ENCODE results near the gene MAP1B.

Gene MAP1B

DNA sequence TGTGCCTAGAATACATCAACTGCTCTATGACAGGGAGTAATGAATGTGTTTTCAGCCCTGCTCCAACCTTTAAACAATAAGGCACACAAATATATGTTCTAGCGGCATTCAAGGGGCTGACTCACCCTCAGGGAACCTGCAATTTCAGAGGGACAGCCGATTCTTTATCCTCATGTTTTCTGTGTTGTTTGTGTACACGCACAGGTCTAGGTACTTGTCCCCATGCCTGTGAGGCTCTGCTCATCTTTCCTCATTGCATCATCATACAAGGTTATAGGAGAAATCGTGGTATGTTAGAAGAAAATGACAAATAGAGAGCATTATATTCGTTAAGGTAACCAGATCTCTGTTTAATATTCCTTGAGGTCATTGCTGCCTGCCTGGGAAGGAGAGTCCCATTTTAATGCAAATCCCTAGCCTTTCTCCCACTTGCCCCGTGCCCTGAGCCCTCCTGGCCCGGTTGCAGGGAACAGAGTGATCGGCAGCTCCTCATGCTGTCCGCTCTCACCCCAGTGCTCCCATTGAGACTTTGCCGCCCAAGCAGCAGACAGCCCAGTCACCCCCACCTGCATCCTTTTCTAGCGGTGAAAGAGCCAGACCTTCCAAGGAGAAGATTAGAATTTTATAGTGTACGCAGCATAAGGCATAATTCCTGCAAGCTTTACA is 14.6 kb downstream of the MAP1B start:
- H2AFZ ChIP-seq (ENCODE audit: low read length) = no peak overlapping the region
- no peak overlapping the region for H3K27ac ChIP-seq (ENCODE audit: low read depth, low read length, poor library complexity, severe bottlenecking)
- no peaks in the 10 kb centered on the region for H3K9me2 ChIP-seq (ENCODE audit: low read depth, low read length)
- no peaks in the 10 kb centered on the region for H3K4me1 ChIP-seq (ENCODE audit: insufficient read depth, low read length, severe bottlenecking)
- TF ChIP-seq EZH2 (IDR thresholded peaks at IDR 0.05; ENCODE audit: borderline replicate concordance, low read length) (no peak), CTCF (IDR thresholded peaks at IDR 0.05; ENCODE audit: low read length) (no peak)
- H3K4me2 ChIP-seq (ENCODE audit: low read length) = no peak overlapping the region
- H3K9ac ChIP-seq (ENCODE audit: low read length) = no peak overlapping the region
- H3K27me3 ChIP-seq (ENCODE audit: insufficient read depth, low read length) = peaks cover 5% of the 10 kb centered on the region; the same call in 1 of the 2 replicates
- no peaks in the 10 kb centered on the region for H4K20me1 ChIP-seq (ENCODE audit: insufficient read depth, low read length)
- no peaks in the 10 kb centered on the region for H3K9me3 ChIP-seq (ENCODE audit: low read length)
- H3K79me2 ChIP-seq (ENCODE audit: insufficient read depth, low read length) = no peaks in the 10 kb centered on the region
- no peak overlapping the region for H3K4me3 ChIP-seq (ENCODE audit: low read depth, low read length, poor library complexity, severe bottlenecking)
- H3F3A ChIP-seq (ENCODE audit: insufficient read depth, low read length) = no peaks in the 10 kb centered on the region
- H3K36me3 ChIP-seq (ENCODE audit: insufficient read depth, low read length) = no peaks in the 10 kb centered on the region

DNA sequence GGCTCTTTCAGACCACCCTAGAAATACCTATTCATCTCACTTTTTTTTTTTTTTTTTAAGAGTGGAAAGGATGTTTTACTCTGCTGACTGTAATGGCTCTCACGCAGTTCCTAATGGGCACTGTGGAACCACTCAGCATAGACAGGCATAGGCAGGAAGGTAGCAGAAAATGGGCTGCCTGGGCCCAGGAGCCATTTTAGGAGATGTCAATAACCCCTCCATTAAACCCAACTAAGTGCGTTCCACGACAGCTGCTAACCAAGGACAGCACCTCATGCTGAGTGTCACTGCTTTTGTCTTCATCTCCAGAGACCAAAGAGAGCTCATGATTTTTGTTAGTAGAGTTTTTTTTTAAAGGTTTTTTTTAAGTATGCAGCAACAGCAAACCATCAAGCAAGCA is 15.3 kb downstream of the MAP1B start:
- no peaks in the 10 kb centered on the region for H3K9me3 ChIP-seq (ENCODE audit: low read length)
- H3F3A ChIP-seq (ENCODE audit: insufficient read depth, low read length) = no peaks in the 10 kb centered on the region
- no peaks in the 10 kb centered on the region for H4K20me1 ChIP-seq (ENCODE audit: insufficient read depth, low read length)
- no peaks in the 10 kb centered on the region for H3K4me1 ChIP-seq (ENCODE audit: insufficient read depth, low read length, severe bottlenecking)
- peaks cover 5% of the 10 kb centered on the region; the same call in 1 of the 2 replicates for H3K27me3 ChIP-seq (ENCODE audit: insufficient read depth, low read length)
- H3K4me3 ChIP-seq (ENCODE audit: low read depth, low read length, poor library complexity, severe bottlenecking) = no peak overlapping the region
- no peaks in the 10 kb centered on the region for H3K79me2 ChIP-seq (ENCODE audit: insufficient read depth, low read length)
- H2AFZ ChIP-seq (ENCODE audit: low read length) = no peak overlapping the region
- no peaks in the 10 kb centered on the region for H3K9me2 ChIP-seq (ENCODE audit: low read depth, low read length)
- TF ChIP-seq CTCF (IDR thresholded peaks at IDR 0.05; ENCODE audit: low read length) (no peak), EZH2 (IDR thresholded peaks at IDR 0.05; ENCODE audit: borderline replicate concordance, low read length) (no peak)
- H3K4me2 ChIP-seq (ENCODE audit: low read length) = no peak overlapping the region
- no peak overlapping the region for H3K9ac ChIP-seq (ENCODE audit: low read length)
- H3K36me3 ChIP-seq (ENCODE audit: insufficient read depth, low read length) = no peaks in the 10 kb centered on the region
- H3K27ac ChIP-seq (ENCODE audit: low read depth, low read length, poor library complexity, severe bottlenecking) = no peak overlapping the region

- Histone ChIP-seq H4K20me1 (ENCODE audit: insufficient read depth, low read length) (no peaks in the 10 kb centered on the region), H3K9me3 (ENCODE audit: low read length) (no peaks in the 10 kb centered on the region), H3K4me2 (ENCODE audit: low read length) (no peak overlapping the region), H3K36me3 (ENCODE audit: insufficient read depth, low read length) (no peaks in the 10 kb centered on the region), H3K79me2 (ENCODE audit: insufficient read depth, low read length) (no peaks in the 10 kb centered on the region), H3K4me3 (ENCODE audit: low read depth, low read length, poor library complexity, severe bottlenecking) (no peak overlapping the region), H3K4me1 (ENCODE audit: insufficient read depth, low read length, severe bottlenecking) (no peaks in the 10 kb centered on the region), H2AFZ (ENCODE audit: low read length) (no peak overlapping the region), H3K9me2 (ENCODE audit: low read depth, low read length) (no peaks in the 10 kb centered on the region), H3K27ac (ENCODE audit: low read depth, low read length, poor library complexity, severe bottlenecking) (no peak overlapping the region), H3K27me3 (ENCODE audit: insufficient read depth, low read length) (peaks cover 5% of the 10 kb centered on the region; the same call in 1 of the 2 replicates), H3K9ac (ENCODE audit: low read length) (no peak overlapping the region), H3F3A (ENCODE audit: insufficient read depth, low read length) (no peaks in the 10 kb centered on the region)
- no peak for TF ChIP-seq EZH2 (IDR thresholded peaks at IDR 0.05; ENCODE audit: borderline replicate concordance, low read length)
- TF ChIP-seq CTCF (IDR thresholded peaks at IDR 0.05; ENCODE audit: low read length) = no peak
Measured at GRCh38 chr5:72123764-72124376, 16.6 kb downstream of the MAP1B start.

Data from OCI-LY1 (cell line).